Caki2 (cell line): ENCODE data around the gene RBM17. TPM values are rescaled to one million over a fixed set of nuclear protein-coding genes. Genes with fewer than 3 reads are reported as not detected.
"Not testable (repeated sequence)": the region's sequence is repeated elsewhere in the genome, so short reads cannot be mapped to it uniquely, and the experiment has no call there.

Source experiments
- DNase-seq: peaks from one replicate; pipeline ENCODE4 v3.0.0-alpha.2; 2015; ENCODE audit warnings: low read depth
- in situ Hi-C: cut with HindIII; loops from 2 replicates; pipeline ENCODE4 v1.10.0; 2016; ENCODE audit warnings: low sequenced_read_pairs, low pct_unique_long_range_greater_than_20kb, mixed read lengths
- total RNA-seq: library from RNA; depleted of rRNA; stranded (reverse); fragments of >200 nt; shearing (Covaris generic); gene quantifications from 2 replicates; pipeline ENCODE4 v1.2.3, GENCODE V29; 2014; ENCODE audit warnings: low replicate concordance; rRNA removed

The RBM17 gene
- total RNA-seq: 17.9 and 21.9 TPM in 2 replicates

GRCh38 chr10:6088721-6089333, at the start of gene RBM17:
Gene RBM17, plus strand, starts transcription at chr10:6089034. Its CDS starts 8,032 bp downstream, at chr10:6097066.
- DNase-seq: peak; percentile 95
- in situ Hi-C loops: loop anchor here (25.0 kb wide), 1 partner anchor 298 kb away; no protein-coding TSS in a partner anchor

- DNase-seq: no peak
- in situ Hi-C loops: no loop called here
Observed at GRCh38 chr10:6039711-6040110, 49.1 kb upstream of the RBM17 start.

- in situ Hi-C loops: no loop called here
- no peak for DNase-seq
Observed at GRCh38 chr10:6040205-6040604, 48.6 kb upstream of the RBM17 start.

GRCh38 chr10:6043377-6043776, 45.5 kb upstream of the RBM17 start:
- in situ Hi-C loops, DNase-seq: not testable (repeated sequence)

- DNase-seq: no peak
- in situ Hi-C loops: no loop called here
Observed at GRCh38 chr10:6044060-6044459, 44.8 kb upstream of the RBM17 start.

- in situ Hi-C loops: no loop called here
- no peak for DNase-seq
Observed at GRCh38 chr10:6044751-6045313, 44.0 kb upstream of the RBM17 start.

- no peak for DNase-seq
- in situ Hi-C loops: no loop called here
Observed at GRCh38 chr10:6045314-6045848, 43.5 kb upstream of the RBM17 start.

GRCh38 chr10:6045878-6046772, 42.7 kb upstream of the RBM17 start:
- in situ Hi-C loops: no loop called here
- no peak for DNase-seq

- DNase-seq: no peak
- in situ Hi-C loops: no loop called here
Observed at GRCh38 chr10:6046773-6047611, 41.8 kb upstream of the RBM17 start.

GRCh38 chr10:6047847-6048246, 41.0 kb upstream of the RBM17 start:
- DNase-seq: no peak
- in situ Hi-C loops: no loop called here

- in situ Hi-C loops: no loop called here
- no peak for DNase-seq
Observed at GRCh38 chr10:6048281-6049030, 40.4 kb upstream of the RBM17 start.

- in situ Hi-C loops: no loop called here
Observed at GRCh38 chr10:6049031-6049400, 39.8 kb upstream of the RBM17 start.

GRCh38 chr10:6050801-6051445, 37.9 kb upstream of the RBM17 start:
- peak; percentile 25 for DNase-seq
- in situ Hi-C loops: no loop called here

More at GRCh38 chr10:6049031-6049400, 39.8 kb upstream of the RBM17 start:
- no peak for DNase-seq

- no peak for DNase-seq
- in situ Hi-C loops: no loop called here
Observed at GRCh38 chr10:6052247-6053221, 36.3 kb upstream of the RBM17 start.

GRCh38 chr10:6053303-6053702, 35.5 kb upstream of the RBM17 start:
- in situ Hi-C loops: no loop called here
- DNase-seq: no peak
